PC-3 (cell line): Measurements from ENCODE around the gene BEST3. TPM values are rescaled to one million over a fixed set of nuclear protein-coding genes. Genes with fewer than 3 reads are reported as not detected.

Experiments used
- ATAC-seq: fragments of 200-7000 bp; cut with Tn5 transposase; 2 replicates; pipeline ENCODE4 v1.9.1; 2020; ENCODE audit warnings: mild to moderate bottlenecking, moderate library complexity
- BruUV-seq: library from RNA; stranded (reverse); fragments of 400-500 nt; replicated peaks from 2 replicates; lab custom pipeline; 2021; lab: Mats Ljungman, UMichigan
- CTCF ChIA-PET: fragments of 300-600 bp; sonication (Branson Sonifier 250); formaldehyde crosslinking; loops from one replicate; lab custom pipeline; 2022; ENCODE audit warnings: antibody characterized with exemption; lab: Charles Lee
- POLR2A ChIA-PET: fragments of 300-600 bp; sonication (Branson Sonifier 250); formaldehyde crosslinking; loops from one replicate; lab custom pipeline; 2022; ENCODE audit warnings: antibody characterized with exemption; ENCODE audit not compliant: unreplicated experiment; lab: Charles Lee
- DNase-seq: peaks from one replicate; pipeline ENCODE4 v3.0.0-alpha.2; 2015
- H2AFZ ChIP-seq: fragments of 300-600 bp; sonication (generic); 2 replicates; pipeline ENCODE4 v1.6.0; 2016; ENCODE audit warnings: antibody characterized with exemption, low read length
- H3F3A ChIP-seq: fragments of 300-600 bp; sonication (generic); one replicate; pipeline ENCODE4 v1.6.0; 2017; ENCODE audit warnings: antibody characterized with exemption, low read length, control low read depth, mild to moderate bottlenecking; ENCODE audit not compliant: unreplicated experiment
- H3K27ac ChIP-seq: fragments of 300-600 bp; sonication (generic); 2 replicates; pipeline ENCODE4 v1.5.1; 2016; ENCODE audit warnings: mild to moderate bottlenecking, low read length
- H3K27me3 ChIP-seq: fragments of 300-600 bp; sonication (generic); 2 replicates; pipeline ENCODE4 v1.6.1; 2016; ENCODE audit warnings: low read length, mixed read lengths
- H3K36me3 ChIP-seq: fragments of 300-600 bp; sonication (generic); 2 replicates; pipeline ENCODE4 v1.6.1; 2016; ENCODE audit warnings: low read depth, mixed run types, low read length, mixed read lengths
- H3K4me1 ChIP-seq: fragments of 300-600 bp; sonication (generic); 2 replicates; pipeline ENCODE4 v1.5.1; 2016; ENCODE audit warnings: low read length; ENCODE audit not compliant: insufficient read depth
- H3K4me2 ChIP-seq: fragments of 300-600 bp; sonication (generic); 2 replicates; pipeline ENCODE4 v1.6.0; 2016; ENCODE audit warnings: low read length
- H3K4me3 ChIP-seq: fragments of 300-600 bp; sonication (generic); 2 replicates; pipeline ENCODE4 v1.5.1; 2016; ENCODE audit warnings: mild to moderate bottlenecking, low read length, mixed read lengths
- H3K79me2 ChIP-seq: fragments of 300-600 bp; sonication (generic); 2 replicates; pipeline ENCODE4 v1.6.1; 2017; ENCODE audit warnings: low read length, mixed read lengths
- H3K9ac ChIP-seq: fragments of 300-600 bp; sonication (generic); 2 replicates; pipeline ENCODE4 v1.6.0; 2016; ENCODE audit warnings: mild to moderate bottlenecking, low read length
- H3K9me2 ChIP-seq: fragments of 300-600 bp; sonication (generic); replicated peaks from 2 replicates; pipeline ENCODE4 v1.6.1; 2016; ENCODE audit warnings: mixed run types, low read length, mixed read lengths
- H3K9me3 ChIP-seq: fragments of 300-600 bp; sonication (generic); 2 replicates; pipeline ENCODE4 v1.6.1; 2016; ENCODE audit warnings: low read length, mixed read lengths
- H4K20me1 ChIP-seq: fragments of 300-600 bp; sonication (generic); 2 replicates; pipeline ENCODE4 v1.6.1; 2016; ENCODE audit warnings: low read length, mixed read lengths
- CTCF ChIP-seq: fragments of 300-600 bp; sonication (generic); conservative IDR thresholded peaks from 2 replicates; pipeline ENCODE4 v1.5.1; 2017; ENCODE audit warnings: antibody characterized with exemption, low read depth, mild to moderate bottlenecking, low read length
- EZH2 ChIP-seq: fragments of 300-600 bp; sonication (generic); IDR thresholded peaks from one replicate; pipeline ENCODE4 v1.6.1; 2017; ENCODE audit warnings: antibody characterized with exemption, mild to moderate bottlenecking, low read length; ENCODE audit not compliant: unreplicated experiment
- EZH2phosphoT487 ChIP-seq: fragments of 300-600 bp; sonication (generic); IDR thresholded peaks from 2 replicates; pipeline ENCODE4 v1.6.1; 2018; ENCODE audit warnings: mild to moderate bottlenecking, antibody characterized with exemption, low read length, borderline replicate concordance
- intact Hi-C: fragments of 100-400 bp; cut with micrococcal nuclease; formaldehyde crosslinking; loops from 2 replicates; pipeline ENCODE4 v1.9.0; 2023
- total RNA-seq: library from RNA; depleted of rRNA; stranded (reverse); fragments of >200 nt; gene quantifications from 2 replicates; pipeline ENCODE4 v1.2.3, GENCODE V29; 2014

BEST3 gene
- total RNA-seq, 1 experiment from 2014 or later: 0.55 TPM

DNA sequence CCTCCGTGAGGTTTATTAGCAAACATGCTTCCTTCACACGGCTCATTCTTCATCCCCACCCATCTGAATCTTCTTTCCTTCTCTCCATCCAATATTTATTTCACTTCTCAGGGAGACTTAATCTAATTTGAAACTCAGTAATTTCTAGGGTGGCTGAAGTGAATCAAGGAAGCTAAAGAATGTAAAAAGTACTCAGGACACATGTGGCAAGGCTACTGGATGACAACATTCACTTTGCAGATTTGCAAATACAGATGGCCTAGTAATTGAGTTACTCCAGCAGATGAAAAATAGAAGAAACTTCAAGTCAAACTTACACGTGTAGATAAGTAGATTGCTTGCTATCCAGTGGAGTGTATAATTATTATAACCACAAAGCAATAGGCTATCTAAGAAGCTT lies 15.4 kb upstream of the BEST3 start:
- Histone ChIP-seq H3K79me2 (no peaks in the 10 kb centered on the region), H3K4me3 (no peak overlapping the region), H3K9ac (no peak overlapping the region), H3K27ac (no peak overlapping the region), H4K20me1 (no peaks in the 10 kb centered on the region), H3K9me3 (no peaks in the 10 kb centered on the region), H3K4me1 (no peaks in the 10 kb centered on the region), H3K4me2 (no peak overlapping the region), H3K27me3 (no peaks in the 10 kb centered on the region), H3K9me2 (no peaks in the 10 kb centered on the region), H3F3A (no peaks in the 10 kb centered on the region), H2AFZ (no peak overlapping the region), H3K36me3 (no peaks in the 10 kb centered on the region)
- no peak for TF ChIP-seq EZH2phosphoT487
- TF ChIP-seq CTCF: no peak
- TF ChIP-seq EZH2: no peak
- DNase-seq (no peak), ATAC-seq (no peak)
- no TSS peak for BruUV-seq
- ChIA-PET POLR2A (no interaction called here), CTCF (no interaction called here)
- intact Hi-C loops: no loop called here

- Histone ChIP-seq H3K9me2 (no peaks in the 10 kb centered on the region), H3K9me3 (no peaks in the 10 kb centered on the region), H3K36me3 (no peaks in the 10 kb centered on the region), H3K9ac (no peak overlapping the region), H3K79me2 (no peaks in the 10 kb centered on the region), H4K20me1 (no peaks in the 10 kb centered on the region), H3F3A (no peaks in the 10 kb centered on the region), H3K4me1 (no peaks in the 10 kb centered on the region), H3K27me3 (no peaks in the 10 kb centered on the region), H3K27ac (no peak overlapping the region), H2AFZ (no peak overlapping the region), H3K4me2 (no peak overlapping the region), H3K4me3 (no peak overlapping the region)
- CTCF ChIA-PET: no interaction called here
- peak; percentile 9 for DNase-seq
- POLR2A ChIA-PET: no interaction called here
- intact Hi-C loops: no loop called here
- ATAC-seq: no peak
- no TSS peak for BruUV-seq
- TF ChIP-seq EZH2 (no peak), CTCF (no peak), EZH2phosphoT487 (no peak)
Measured at GRCh38 chr12:69712826-69713225, 13.7 kb upstream of the BEST3 start.

- intact Hi-C loops: no loop called here
- peak; percentile 19 for DNase-seq
- BruUV-seq: no TSS peak
- Histone ChIP-seq H4K20me1 (no peaks in the 10 kb centered on the region), H2AFZ (no peak overlapping the region), H3K79me2 (no peaks in the 10 kb centered on the region), H3K9me3 (no peaks in the 10 kb centered on the region), H3K4me3 (no peak overlapping the region), H3K4me1 (no peaks in the 10 kb centered on the region), H3K9ac (no peak overlapping the region), H3K27ac (no peak overlapping the region), H3K27me3 (no peaks in the 10 kb centered on the region), H3F3A (no peaks in the 10 kb centered on the region), H3K9me2 (no peaks in the 10 kb centered on the region), H3K36me3 (no peaks in the 10 kb centered on the region), H3K4me2 (no peak overlapping the region)
- no peak for ATAC-seq
- CTCF ChIA-PET: no interaction called here
- TF ChIP-seq CTCF: peak; percentile 41
- no peak for TF ChIP-seq EZH2
- POLR2A ChIA-PET: no interaction called here
Measured at GRCh38 chr12:69708649-69709048, 9.5 kb upstream of the BEST3 start.
